H1 (cell line): Measurements from ENCODE around the gene SRM. TPM values are rescaled to one million over a fixed set of nuclear protein-coding genes. Genes with fewer than 3 reads are reported as not detected.
"Not testable (repeated sequence)": the region's sequence is repeated elsewhere in the genome, so short reads cannot be mapped to it uniquely, and the experiment has no call there.

Source experiments
- CTCF ChIA-PET: fragments of 300-600 bp; sonication (Branson Sonifier 250); formaldehyde crosslinking; loops from one replicate; lab custom pipeline; 2021; ENCODE audit not compliant: partially characterized antibody; lab: Charles Lee
- POLR2A ChIA-PET: fragments of 300-600 bp; sonication (Branson Sonifier 250); formaldehyde crosslinking; loops from one replicate; lab custom pipeline; 2021; ENCODE audit warnings: inconsistent platforms; ENCODE audit not compliant: partially characterized antibody; lab: Charles Lee
- DNase-seq, 2 experiments: peaks; one replicate each; pipeline versions ENCODE4 v3.0.0 to v3.0.0-alpha.2; 2010 to 2022; ENCODE audit warnings: low spot score in 2 of 2, low read depth in 1 of 2, mixed read lengths in 1 of 2
- FAIRE-seq: peaks from 2 replicates; lab custom pipeline; 2011; peaks lifted over from hg19 to GRCh38; lab: Jason Lieb, UNC
- H2AFZ ChIP-seq: 2 replicates; pipeline ENCODE4 v1.8.1; 2012; ENCODE audit warnings: low read length, inconsistent platforms
- H2AK5ac ChIP-seq: 2 replicates; pipeline ENCODE4 v1.6.1; 2013; ENCODE audit warnings: low read depth, low read length
- H2BK120ac ChIP-seq: replicated peaks from 2 replicates; pipeline ENCODE3; 2013; ENCODE audit warnings: low read depth, low read length, inconsistent platforms
- H2BK12ac ChIP-seq: 2 replicates; pipeline ENCODE4 v1.6.1; 2013; ENCODE audit warnings: low read depth, low read length
- H2BK15ac ChIP-seq: 2 replicates; pipeline ENCODE4 v1.6.1; 2013; ENCODE audit warnings: low read length
- H2BK20ac ChIP-seq: 2 replicates; pipeline ENCODE4 v1.6.1; 2013; ENCODE audit warnings: low read length
- H2BK5ac ChIP-seq: 2 replicates; pipeline ENCODE4 v1.6.1; 2013; ENCODE audit warnings: low read depth, low read length
- H3K14ac ChIP-seq: 2 replicates; pipeline ENCODE4 v1.6.1; 2013; ENCODE audit warnings: inconsistent platforms; ENCODE audit not compliant: insufficient read length
- H3K18ac ChIP-seq: 2 replicates; pipeline ENCODE4 v1.6.1; 2013; ENCODE audit warnings: low read length; ENCODE audit errors: extremely low read depth
- H3K23ac ChIP-seq: 2 replicates; pipeline ENCODE4 v1.6.1; 2013; ENCODE audit warnings: inconsistent platforms; ENCODE audit not compliant: insufficient read length
- H3K23me2 ChIP-seq: 2 replicates; pipeline ENCODE4 v1.6.1; 2013; ENCODE audit warnings: low read depth, low read length
- H3K27ac ChIP-seq: 2 replicates; pipeline ENCODE4 v1.6.1; 2011; ENCODE audit warnings: low read depth, low read length, inconsistent platforms
- H3K27me3 ChIP-seq, 4 experiments: replicated peaks in 1 of 4; 1 replicate in 1 of 4; 2 replicates in 3 of 4; pipeline versions ENCODE4 v1.6.1 to v1.8.1; 2011 to 2013; ENCODE audit warnings: low read length in 3 of 4, mild to moderate bottlenecking in 3 of 4, inconsistent platforms in 2 of 4, mixed read lengths in 2 of 4, moderate library complexity in 1 of 4; ENCODE audit not compliant: control insufficient read depth in 3 of 4, insufficient read depth in 3 of 4; ENCODE audit errors: extremely low read depth in 1 of 4
- H3K36me3 ChIP-seq, 4 experiments: 2 replicates each; pipeline versions ENCODE4 v1.6.1 to v1.8.1; 2011 to 2013; ENCODE audit warnings: mild to moderate bottlenecking in 4 of 4, low read length in 3 of 4, moderate library complexity in 2 of 4, control low read depth in 1 of 4, inconsistent platforms in 1 of 4; ENCODE audit not compliant: insufficient read depth in 4 of 4, control insufficient read depth in 2 of 4
- H3K4ac ChIP-seq: replicated peaks from 2 replicates; pipeline ENCODE3; 2013; ENCODE audit warnings: low read length, low read depth, mixed read lengths, inconsistent platforms; ENCODE audit not compliant: insufficient read length
- H3K4me1 ChIP-seq, 4 experiments: replicated peaks in 1 of 4; 1 replicate in 1 of 4; 2 replicates in 3 of 4; pipeline versions ENCODE4 v1.6.1 to v1.8.1; 2011 to 2013; ENCODE audit warnings: low read length in 3 of 4, inconsistent platforms in 2 of 4, mixed read lengths in 1 of 4; ENCODE audit not compliant: insufficient read depth in 4 of 4, control insufficient read depth in 3 of 4
- H3K4me2 ChIP-seq, 2 experiments: 2 replicates each; pipeline versions ENCODE4 v1.6.1 to v1.8.1; 2011 to 2013; ENCODE audit warnings: low read depth in 2 of 2, low read length in 2 of 2, control low read depth in 1 of 2, inconsistent platforms in 1 of 2, mild to moderate bottlenecking in 1 of 2; ENCODE audit not compliant: insufficient read depth in 1 of 2
- H3K4me3 ChIP-seq, 4 experiments: fragments of 200-600, 300-600 bp in 1 of 4; sonication (generic), shearing (Covaris generic), sonication (Bioruptor Twin) in 1 of 4; 2 replicates each; pipeline versions ENCODE4 v1.5.1 to v1.8.1; 2011 to 2016; ENCODE audit warnings: low read length in 4 of 4, low read depth in 3 of 4, control low read depth in 2 of 4, inconsistent platforms in 2 of 4, mild to moderate bottlenecking in 2 of 4, mixed read lengths in 1 of 4, moderate library complexity in 1 of 4; ENCODE audit not compliant: insufficient read depth in 2 of 4; ENCODE audit errors: extremely low read depth in 1 of 4
- H3K56ac ChIP-seq: replicated peaks from 2 replicates; pipeline ENCODE3; 2013; ENCODE audit warnings: low read depth, mild to moderate bottlenecking, mixed read lengths, low read length, inconsistent platforms; ENCODE audit not compliant: insufficient read length
- H3K79me1 ChIP-seq: 2 replicates; pipeline ENCODE4 v1.6.1; 2013; ENCODE audit warnings: low read depth, low read length, control low read depth
- H3K79me2 ChIP-seq, 2 experiments: 2 replicates each; pipeline versions ENCODE4 v1.6.1 to v1.8.1; 2012 to 2013; ENCODE audit warnings: low read length in 2 of 2, mild to moderate bottlenecking in 2 of 2, inconsistent platforms in 1 of 2; ENCODE audit not compliant: insufficient read depth in 2 of 2, control insufficient read depth in 1 of 2
- H3K9ac ChIP-seq, 4 experiments: replicated peaks in 1 of 4; 1 replicate in 1 of 4; 2 replicates in 3 of 4; pipeline versions ENCODE4 v1.6.1 to v1.8.1; 2011 to 2013; ENCODE audit warnings: low read depth in 3 of 4, low read length in 3 of 4, control low read depth in 2 of 4, mild to moderate bottlenecking in 2 of 4, moderate library complexity in 2 of 4, inconsistent platforms in 1 of 4; ENCODE audit errors: extremely low read depth in 1 of 4
- H3K9me3 ChIP-seq, 2 experiments: 2 replicates each; pipeline versions ENCODE4 v1.6.1 to v1.8.1; 2012 to 2013; ENCODE audit warnings: mild to moderate bottlenecking in 2 of 2, moderate library complexity in 2 of 2, control low read depth in 1 of 2, inconsistent platforms in 1 of 2, low read depth in 1 of 2, low read length in 1 of 2, mixed read lengths in 1 of 2; ENCODE audit not compliant: insufficient read depth in 2 of 2
- H4K20me1 ChIP-seq, 2 experiments: replicated peaks in 1 of 2; 2 replicates each; pipeline versions ENCODE3 to v1.8.1; 2011 to 2013; ENCODE audit warnings: inconsistent platforms in 2 of 2, low read length in 2 of 2, mild to moderate bottlenecking in 1 of 2; ENCODE audit not compliant: insufficient read depth in 2 of 2, control insufficient read depth in 1 of 2
- H4K5ac ChIP-seq: 2 replicates; pipeline ENCODE4 v1.6.1; 2013; ENCODE audit warnings: low read length, low read depth, mixed read lengths, inconsistent platforms; ENCODE audit not compliant: insufficient read length
- H4K8ac ChIP-seq: 2 replicates; pipeline ENCODE4 v1.8.0; 2013; ENCODE audit warnings: mild to moderate bottlenecking, moderate library complexity, low read length, inconsistent platforms; ENCODE audit not compliant: insufficient read depth; ENCODE audit errors: extremely low read depth
- H4K91ac ChIP-seq: replicated peaks from 2 replicates; pipeline ENCODE3; 2013; ENCODE audit warnings: low read length, mixed read lengths, inconsistent platforms; ENCODE audit not compliant: insufficient read length
- RAD21 ChIP-seq, 2 experiments: IDR thresholded peaks in 1 of 2; conservative IDR thresholded peaks in 1 of 2; 2 replicates each; pipeline ENCODE4 v1.6.1; 2011; ENCODE audit warnings: low read depth in 2 of 2, low read length in 2 of 2, improper control_type of control experiment in 1 of 2, inconsistent platforms in 1 of 2, mild to moderate bottlenecking in 1 of 2, moderate library complexity in 1 of 2
- SIN3A ChIP-seq, 2 experiments: IDR thresholded peaks in 1 of 2; conservative IDR thresholded peaks in 1 of 2; 2 replicates each; pipeline ENCODE4 v1.6.1; 2011 to 2012; ENCODE audit warnings: low read length in 2 of 2, improper control_type of control experiment in 1 of 2, low read depth in 1 of 2, mild to moderate bottlenecking in 1 of 2
- SP2 ChIP-seq: IDR thresholded peaks from 2 replicates; pipeline ENCODE4 v1.6.1; 2012; ENCODE audit warnings: mild to moderate bottlenecking, low read length, inconsistent platforms
- WGBS, 2 experiments: shearing (Covaris generic) in 1 of 2; methylation state at CpG; one replicate each; pipeline versions ENCODE4 v1.1.6 to v1.1.7; 2013 to 2015; ENCODE audit warnings: low lambda C conversion rate in 2 of 2, mixed read lengths in 2 of 2, inconsistent platforms in 1 of 2, low coverage in 1 of 2, missing lambda C conversion rate in 1 of 2; ENCODE audit not compliant: insufficient replicate concordance in 2 of 2, insufficient coverage in 1 of 2, insufficient read length in 1 of 2; ENCODE audit errors: extremely low coverage in 1 of 2, missing lambda C conversion rate in 1 of 2; 5-methylcytosine and 5-hydroxymethylcytosine counted together
- polyA plus RNA-seq, 7 experiments: library from polyadenylated mRNA; depleted of rRNA in 3 of 7; stranded (reverse) in 5 of 7; unstranded in 2 of 7; fragments of >200 nt in 5 of 7; fragments of 200-250 nt in 2 of 7; gene quantifications; 1 replicate in 5 of 7; 2 replicates in 1 of 7; 4 replicates in 1 of 7; pipeline versions ENCODE4 v1.2.1 to v1.2.3, GENCODE V29; 2011 to 2013; ENCODE audit warnings: missing spikeins in 2 of 7, mixed read lengths in 2 of 7
- total RNA-seq: library from RNA; stranded (reverse); fragmentation: NEBNext Ultra II Directional; extraction: Animal tissue kit (Norgen Biotek cat#: 25700); gene quantifications from 2 replicates; pipeline ENCODE4 v1.2.1, GENCODE V29; 2021
- TF ChIP-seq, protein P1 (sequence below), 3 experiments: IDR thresholded peaks; 1 replicate in 2 of 3; 2 replicates in 1 of 3; pipeline versions ENCODE4 v1.5.1 to v1.6.1; 2011; ENCODE audit warnings: low read length in 3 of 3, mild to moderate bottlenecking in 3 of 3, inconsistent platforms in 2 of 3, low read depth in 1 of 3, moderate library complexity in 1 of 3; ENCODE audit not compliant: insufficient read depth in 1 of 3; ENCODE audit errors: control extremely low read depth in 1 of 3

The SRM gene
- total and polyA plus RNA-seq, 2 of the 8 experiments (the other 6 are each of a cell fraction or from before 2014, with no cell fraction given), result 110 to 208 TPM

DNA sequence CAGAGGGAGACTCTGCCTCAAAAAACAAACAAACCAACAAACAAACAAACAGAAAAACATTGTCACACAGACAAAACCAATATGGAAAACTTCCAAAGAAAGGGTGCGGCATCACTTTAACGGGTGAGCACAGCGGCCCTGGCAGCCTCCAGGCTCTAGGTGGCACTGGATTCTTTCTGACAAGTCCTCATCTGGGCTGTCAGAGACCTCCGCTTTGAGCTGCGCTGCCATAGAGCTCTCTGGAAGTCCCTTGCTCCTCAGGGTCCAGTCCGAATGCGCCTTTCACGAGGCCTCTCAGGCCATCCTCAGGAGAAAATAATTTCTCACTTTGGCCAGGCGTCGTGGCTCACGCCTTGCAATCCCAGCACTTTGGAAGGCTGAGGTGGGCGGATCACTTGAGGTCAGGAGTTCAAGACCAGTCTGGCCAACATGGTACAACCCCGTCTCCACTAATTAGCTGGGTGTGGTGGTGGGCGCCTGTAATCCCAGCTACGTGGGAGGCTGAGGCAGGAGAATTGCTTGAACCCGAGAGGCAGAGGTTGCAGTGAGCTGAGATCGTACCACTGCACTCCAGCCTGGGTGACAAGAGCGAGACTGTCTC lies 4.2 kb upstream of the SRM start:
- H3K23me2 ChIP-seq, H3K79me1 ChIP-seq, H2BK20ac ChIP-seq, H3K14ac ChIP-seq, H4K8ac ChIP-seq, FAIRE-seq, H4K20me1 ChIP-seq, H4K91ac ChIP-seq, H3K4me2 ChIP-seq, H3K9ac ChIP-seq, H3K56ac ChIP-seq, H3K9me3 ChIP-seq, H3K4me3 ChIP-seq, H3K27ac ChIP-seq, H3K4me1 ChIP-seq, DNase-seq, H3K27me3 ChIP-seq, H2BK15ac ChIP-seq, H2BK120ac ChIP-seq, H4K5ac ChIP-seq, H2AK5ac ChIP-seq, H2BK12ac ChIP-seq, H2AFZ ChIP-seq, H3K4ac ChIP-seq, H3K18ac ChIP-seq, H2BK5ac ChIP-seq, H3K23ac ChIP-seq: not testable (repeated sequence)
- POLR2A ChIA-PET, result interaction anchor here (0.6 to 6.5 kb wide), 10 partner anchors 10 to 266 kb away, joined by 3 to 44 read pairs (median 5); partner anchors contain the start of genes EXOSC10 and TARDBP
- peaks cover 15 to 39% (median 34%) of the 10 kb centered on the region in 4 experiments for H3K36me3 ChIP-seq
- H3K79me2 ChIP-seq, result peaks cover 0 to 10% of the 10 kb centered on the region in 2 experiments; a peak in 2 of 4 replicates
- peak in 1 of 2 experiments; percentile 23; a peak in 3 of 4 replicates for TF ChIP-seq RAD21 (IDR thresholded peaks at IDR 0.05 in 1 of 2, conservative IDR thresholded peaks at IDR 0.05 in 1 of 2; ENCODE audit: low read depth in 2 of 2, low read length in 2 of 2)
- peak in 1 of 2 experiments; percentile 62; a peak in 1 of 4 replicates for TF ChIP-seq SIN3A (conservative IDR thresholded peaks at IDR 0.05 in 1 of 2, IDR thresholded peaks at IDR 0.05 in 1 of 2; ENCODE audit: low read depth in 1 of 2, low read length in 2 of 2)
- peak; percentile 19; the same call in 1 of the 2 replicates for TF ChIP-seq SP2
- TF ChIP-seq, protein P1, sequence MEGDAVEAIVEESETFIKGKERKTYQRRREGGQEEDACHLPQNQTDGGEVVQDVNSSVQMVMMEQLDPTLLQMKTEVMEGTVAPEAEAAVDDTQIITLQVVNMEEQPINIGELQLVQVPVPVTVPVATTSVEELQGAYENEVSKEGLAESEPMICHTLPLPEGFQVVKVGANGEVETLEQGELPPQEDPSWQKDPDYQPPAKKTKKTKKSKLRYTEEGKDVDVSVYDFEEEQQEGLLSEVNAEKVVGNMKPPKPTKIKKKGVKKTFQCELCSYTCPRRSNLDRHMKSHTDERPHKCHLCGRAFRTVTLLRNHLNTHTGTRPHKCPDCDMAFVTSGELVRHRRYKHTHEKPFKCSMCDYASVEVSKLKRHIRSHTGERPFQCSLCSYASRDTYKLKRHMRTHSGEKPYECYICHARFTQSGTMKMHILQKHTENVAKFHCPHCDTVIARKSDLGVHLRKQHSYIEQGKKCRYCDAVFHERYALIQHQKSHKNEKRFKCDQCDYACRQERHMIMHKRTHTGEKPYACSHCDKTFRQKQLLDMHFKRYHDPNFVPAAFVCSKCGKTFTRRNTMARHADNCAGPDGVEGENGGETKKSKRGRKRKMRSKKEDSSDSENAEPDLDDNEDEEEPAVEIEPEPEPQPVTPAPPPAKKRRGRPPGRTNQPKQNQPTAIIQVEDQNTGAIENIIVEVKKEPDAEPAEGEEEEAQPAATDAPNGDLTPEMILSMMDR (IDR thresholded peaks at IDR 0.05; ENCODE audit: control extremely low read depth in 1 of 3, insufficient read depth in 1 of 3, low read depth in 1 of 3, low read length in 3 of 3), result peak; percentile 25 to 62 (median 45); a peak in 3 of 4 replicates
- 89% methylated on average over 16 of the region's 18 CpGs; no CpG with 5 or more reads in 1 of the 2 experiments for WGBS, 2 experiments
- CTCF ChIA-PET, result interaction anchor here (0.7 to 8.6 kb wide), 11 partner anchors 9 to 619 kb away, joined by 3 to 115 read pairs (median 3); partner anchors contain the start of gene EXOSC10
